ENCODE measurements around the gene ZNHIT2. TPM values are rescaled to one million over a fixed set of nuclear protein-coding genes. Genes with fewer than 3 reads are reported as not detected.

Gene ZNHIT2
- total RNA-seq, 1 experiment from 2014 or later: 27.1 TPM

- CTCF ChIA-PET: interaction anchor here (1.0 kb wide), 1 partner anchor 269 kb away, joined by 4 read pairs; no protein-coding TSS in a partner anchor
- H3K36me3 ChIP-seq (ENCODE audit: control insufficient read depth, insufficient read depth, low read length): peaks cover 15% of the 10 kb centered on the region
- no peak overlapping the region for H3K27ac ChIP-seq (ENCODE audit: low read length)
- TF ChIP-seq POLR2AphosphoS5 (IDR thresholded peaks at IDR 0.05; ENCODE audit: low read depth, low read length) (no peak), REST (IDR thresholded peaks at IDR 0.05; ENCODE audit: insufficient read depth in 1 of 2, low read depth in 2 of 2, low read length in 1 of 2) (no peak), SIN3A (IDR thresholded peaks at IDR 0.05; ENCODE audit: borderline replicate concordance, insufficient read depth, low read depth, low read length) (no peak), TCF7L2 (IDR thresholded peaks at IDR 0.05; ENCODE audit: low read depth, low read length) (no peak)
- TF ChIP-seq, protein P1, sequence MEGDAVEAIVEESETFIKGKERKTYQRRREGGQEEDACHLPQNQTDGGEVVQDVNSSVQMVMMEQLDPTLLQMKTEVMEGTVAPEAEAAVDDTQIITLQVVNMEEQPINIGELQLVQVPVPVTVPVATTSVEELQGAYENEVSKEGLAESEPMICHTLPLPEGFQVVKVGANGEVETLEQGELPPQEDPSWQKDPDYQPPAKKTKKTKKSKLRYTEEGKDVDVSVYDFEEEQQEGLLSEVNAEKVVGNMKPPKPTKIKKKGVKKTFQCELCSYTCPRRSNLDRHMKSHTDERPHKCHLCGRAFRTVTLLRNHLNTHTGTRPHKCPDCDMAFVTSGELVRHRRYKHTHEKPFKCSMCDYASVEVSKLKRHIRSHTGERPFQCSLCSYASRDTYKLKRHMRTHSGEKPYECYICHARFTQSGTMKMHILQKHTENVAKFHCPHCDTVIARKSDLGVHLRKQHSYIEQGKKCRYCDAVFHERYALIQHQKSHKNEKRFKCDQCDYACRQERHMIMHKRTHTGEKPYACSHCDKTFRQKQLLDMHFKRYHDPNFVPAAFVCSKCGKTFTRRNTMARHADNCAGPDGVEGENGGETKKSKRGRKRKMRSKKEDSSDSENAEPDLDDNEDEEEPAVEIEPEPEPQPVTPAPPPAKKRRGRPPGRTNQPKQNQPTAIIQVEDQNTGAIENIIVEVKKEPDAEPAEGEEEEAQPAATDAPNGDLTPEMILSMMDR (IDR thresholded peaks at IDR 0.05): no peak; the same call in 1 of the 2 replicates
- H3K9me3 ChIP-seq (ENCODE audit: control insufficient read depth, insufficient read depth, low read depth, low read length): no peaks in the 10 kb centered on the region
- POLR2A ChIA-PET: no interaction called here
- intact Hi-C loops (cut with micrococcal nuclease; ENCODE audit: unreplicated experiment) (loop anchor here (10.0 kb wide), 1 partner anchor 273 kb away; the partner anchor contains the start of gene CDC42BPG), in situ Hi-C loops (cut with HindIII; ENCODE audit: low pct_unique_long_range_greater_than_20kb, low sequenced_read_pairs) (no loop called here)
- H3K4me1 ChIP-seq (ENCODE audit: control insufficient read depth, insufficient read depth, low read length): peaks cover 30% of the 10 kb centered on the region
- no peak overlapping the region for H3K4me3 ChIP-seq (ENCODE audit: low read depth in 2 of 2, low read length in 2 of 2)
- ATAC-seq (no peak), DNase-seq (ENCODE audit: low read depth, low spot score) (no peak)
- H3K27me3 ChIP-seq (ENCODE audit: control insufficient read depth, insufficient read depth, low read length): no peaks in the 10 kb centered on the region
- BruUV-seq (replicated peaks): no TSS peak
These were observed 766 bp upstream of the ZNHIT2 start for GRCh38 chr11:65118097-65118837.

DNA sequence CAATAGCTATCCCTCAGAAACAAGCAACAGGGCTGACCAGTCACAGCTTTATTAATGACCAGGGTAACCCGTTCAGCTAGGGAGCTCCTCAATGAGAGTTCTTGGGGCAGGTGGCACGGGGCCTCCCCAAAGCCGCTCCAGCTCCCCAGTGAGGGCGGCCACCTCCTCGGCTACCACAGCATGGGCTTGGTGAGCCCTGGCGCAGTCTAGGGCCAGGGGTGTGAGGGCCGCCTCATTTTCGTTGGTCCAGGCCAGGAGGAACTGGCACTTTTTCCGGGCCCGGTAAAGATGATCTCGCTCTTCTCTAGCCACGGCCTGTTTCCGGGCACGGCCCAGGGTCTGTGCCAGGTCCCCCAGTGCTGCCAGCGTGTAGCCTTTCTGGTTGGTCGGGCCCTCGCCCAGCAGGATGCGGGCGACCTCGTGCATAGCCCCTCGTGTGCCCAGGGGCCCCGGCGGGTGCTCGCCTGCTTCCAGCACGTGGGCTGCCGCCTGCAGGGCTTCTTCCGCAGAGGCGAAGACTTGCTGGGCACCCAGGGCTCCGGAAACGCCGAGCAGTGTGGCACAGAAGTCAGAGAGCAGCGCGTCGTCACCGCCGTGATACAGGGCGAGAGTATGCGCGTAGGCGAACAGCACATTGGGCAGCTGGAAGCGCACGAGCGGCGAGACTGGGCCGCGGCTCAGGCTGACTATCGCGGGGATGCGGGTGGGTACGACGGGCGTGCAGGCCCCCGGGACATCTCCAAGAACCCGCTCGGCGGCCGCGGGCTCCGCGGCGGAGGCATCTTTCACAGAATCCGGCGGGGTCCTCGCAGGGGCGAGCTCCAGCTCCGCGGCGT, 913 bp downstream of the ZNHIT2 start:
- peak overlapping the region; percentile 89 for H3K27ac ChIP-seq (ENCODE audit: low read length)
- TF ChIP-seq REST (IDR thresholded peaks at IDR 0.05; ENCODE audit: insufficient read depth in 1 of 2, low read depth in 2 of 2, low read length in 1 of 2) (no peak), TCF7L2 (IDR thresholded peaks at IDR 0.05; ENCODE audit: low read depth, low read length) (no peak), SIN3A (IDR thresholded peaks at IDR 0.05; ENCODE audit: borderline replicate concordance, insufficient read depth, low read depth, low read length) (no peak), POLR2AphosphoS5 (IDR thresholded peaks at IDR 0.05; ENCODE audit: low read depth, low read length) (no peak; the same call in 1 of the 2 replicates)
- TF ChIP-seq, protein P1 (IDR thresholded peaks at IDR 0.05): no peak
- no peaks in the 10 kb centered on the region for H3K9me3 ChIP-seq (ENCODE audit: control insufficient read depth, insufficient read depth, low read depth, low read length)
- in situ Hi-C loops (cut with HindIII; ENCODE audit: low pct_unique_long_range_greater_than_20kb, low sequenced_read_pairs): no loop called here
- ChIA-PET CTCF (no interaction called here), POLR2A (interaction anchor here (0.6 kb wide), 1 partner anchor 735 kb away, joined by 4 read pairs; no protein-coding TSS in a partner anchor)
- no peaks in the 10 kb centered on the region for H3K27me3 ChIP-seq (ENCODE audit: control insufficient read depth, insufficient read depth, low read length)
- peak overlapping the region; percentile 70 to 78 for H3K4me3 ChIP-seq (ENCODE audit: low read depth in 2 of 2, low read length in 2 of 2)
- DNase-seq (ENCODE audit: low read depth, low spot score) (no peak), ATAC-seq (peak; percentile 6)
- intact Hi-C loops (cut with micrococcal nuclease; ENCODE audit: unreplicated experiment): loop anchor here (10.0 kb wide), 1 partner anchor 272 kb away; the partner anchor contains the start of gene CDC42BPG
- no TSS peak for BruUV-seq (replicated peaks)
- H3K36me3 ChIP-seq (ENCODE audit: control insufficient read depth, insufficient read depth, low read length): peaks cover 15% of the 10 kb centered on the region
- peaks cover 33% of the 10 kb centered on the region for H3K4me1 ChIP-seq (ENCODE audit: control insufficient read depth, insufficient read depth, low read length)

Measured in Panc1 (cell line).